ENCODE results near the gene MGMT. TPM values are rescaled to one million over a fixed set of nuclear protein-coding genes. Genes with fewer than 3 reads are reported as not detected.

MGMT gene
- total RNA-seq, 2 experiments from 2014 or later, result 15.4 to 16.7 TPM

DNA sequence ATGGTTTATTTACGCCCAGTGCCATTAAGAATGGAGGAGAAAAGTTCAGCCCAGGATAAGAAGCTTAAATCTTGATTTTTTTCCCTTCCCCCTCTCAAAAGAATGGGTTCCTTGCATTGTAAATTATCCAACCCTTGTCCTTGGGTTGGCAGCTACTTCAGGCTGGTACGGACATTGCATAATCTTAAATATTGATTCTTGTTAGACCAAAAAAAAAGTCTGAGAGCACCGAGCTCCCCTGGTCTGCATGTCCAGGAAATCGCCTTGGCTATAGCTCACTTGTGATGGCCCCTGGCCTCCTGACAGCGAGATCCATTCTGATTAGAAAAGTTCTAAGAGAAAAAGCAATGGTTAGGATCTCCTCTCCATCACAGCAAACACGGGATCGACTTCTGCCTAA is 345.4 kb downstream of the MGMT start:
- H3K27ac Mint-ChIP-seq, result no peak overlapping the region
- no peaks in the 10 kb centered on the region for H3K27me3 Mint-ChIP-seq
- no peaks in the 10 kb centered on the region for H3K4me1 Mint-ChIP-seq
- ChIA-PET POLR2A (no interaction called here), CTCF (no interaction called here)
- peaks cover 11% of the 10 kb centered on the region for H3K9me3 Mint-ChIP-seq
- H3K4me3 Mint-ChIP-seq, result no peak overlapping the region
- no peak for DNase-seq
- H3K36me3 Mint-ChIP-seq (ENCODE audit: low read depth), result no peaks in the 10 kb centered on the region

DNA sequence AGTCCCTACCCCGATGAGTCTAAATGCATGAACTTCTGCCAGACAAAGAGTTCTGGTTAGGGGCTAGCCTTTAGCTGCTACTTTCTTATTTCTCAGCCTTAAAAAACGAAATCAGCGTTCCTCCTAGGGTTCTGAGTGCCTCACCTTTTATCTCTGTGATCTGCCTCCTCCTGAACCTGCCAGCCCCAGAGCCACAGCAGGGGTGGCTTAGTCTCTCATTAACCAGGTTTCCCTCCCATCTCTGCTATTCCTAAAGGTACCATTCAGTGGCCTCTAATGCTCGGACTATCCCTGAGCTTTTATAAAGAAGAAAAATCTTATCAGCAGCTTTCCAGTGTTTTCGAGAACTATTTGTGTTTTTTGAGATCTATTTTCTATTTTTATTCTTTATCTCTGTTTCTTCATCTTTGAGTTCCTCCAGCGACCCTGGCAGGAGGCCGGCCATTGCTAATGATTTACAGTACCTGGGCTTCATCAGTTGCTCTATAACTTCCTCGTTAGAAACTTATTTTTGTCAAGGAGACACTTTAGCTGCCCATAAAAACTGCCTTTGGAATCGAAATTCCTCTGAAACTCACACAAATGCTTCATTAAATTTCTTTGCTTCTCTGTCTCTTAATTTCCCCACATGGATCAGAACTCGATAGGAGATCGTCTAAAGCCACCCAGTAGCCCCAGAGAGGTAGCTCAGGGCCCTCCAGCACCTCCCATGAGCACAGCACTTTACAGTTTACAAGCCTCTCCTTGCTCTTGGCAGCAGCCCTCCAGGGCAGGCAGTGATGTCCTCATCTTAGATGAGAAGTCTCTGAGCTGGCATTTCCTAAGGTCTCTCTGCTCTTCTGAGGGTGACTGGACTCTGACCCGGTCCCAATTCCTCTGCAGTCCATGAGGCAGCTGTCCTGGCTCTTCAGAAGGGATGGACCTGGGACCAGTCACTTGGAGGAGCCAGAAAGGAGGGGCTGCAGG is 347.9 kb downstream of the MGMT start:
- CTCF ChIA-PET, result no interaction called here
- Mint-ChIP-seq H3K27me3 (no peaks in the 10 kb centered on the region), H3K9me3 (peaks cover 11% of the 10 kb centered on the region)

GRCh38 chr10:129815898-129816655 is 349.0 kb downstream of the MGMT start:
- POLR2A ChIA-PET, result no interaction called here
- no peak for DNase-seq
- Mint-ChIP-seq H3K27ac (no peak overlapping the region), H3K9me3 (peaks cover 11% of the 10 kb centered on the region), H3K27me3 (no peaks in the 10 kb centered on the region), H3K36me3 (ENCODE audit: low read depth) (no peaks in the 10 kb centered on the region), H3K4me3 (no peak overlapping the region), H3K4me1 (no peaks in the 10 kb centered on the region)
- CTCF ChIA-PET, result no interaction called here

More for the DNA sequence above, 347.9 kb downstream of the MGMT start:
- DNase-seq, result no peak
- Mint-ChIP-seq H3K27ac (no peak overlapping the region), H3K4me1 (no peaks in the 10 kb centered on the region), H3K36me3 (ENCODE audit: low read depth) (no peaks in the 10 kb centered on the region), H3K4me3 (no peak overlapping the region)
- POLR2A ChIA-PET, result no interaction called here

DNA sequence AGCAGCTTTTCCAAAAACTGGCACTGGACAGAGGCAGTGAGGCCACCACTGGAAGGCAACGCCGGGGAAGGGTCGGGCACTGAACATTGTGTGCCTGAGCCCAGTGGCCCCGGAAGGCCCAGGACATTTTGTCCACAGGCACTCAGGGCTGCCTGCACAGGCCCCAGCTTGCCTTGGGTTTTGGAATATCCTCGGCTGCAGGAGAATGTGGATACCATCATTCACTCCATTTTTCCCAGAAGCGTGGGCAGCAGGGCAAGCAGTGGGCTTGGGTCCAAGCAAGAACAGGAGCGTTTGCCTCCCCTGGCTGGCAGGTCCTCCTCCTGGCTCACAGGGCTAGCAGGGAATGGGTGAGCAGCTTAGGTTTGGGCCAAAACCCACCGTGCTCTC is 349.6 kb downstream of the MGMT start:
- no peaks in the 10 kb centered on the region for H3K4me1 Mint-ChIP-seq
- no peak overlapping the region for H3K27ac Mint-ChIP-seq
- no peak overlapping the region for H3K4me3 Mint-ChIP-seq
- H3K27me3 Mint-ChIP-seq, result no peaks in the 10 kb centered on the region
- ChIA-PET POLR2A (no interaction called here), CTCF (no interaction called here)
- peaks cover 11% of the 10 kb centered on the region for H3K9me3 Mint-ChIP-seq
- DNase-seq, result no peak
- H3K36me3 Mint-ChIP-seq (ENCODE audit: low read depth), result no peaks in the 10 kb centered on the region
